GM12878 (cell line): Measurements from ENCODE around the gene PRPF6. TPM values are rescaled to one million over a fixed set of nuclear protein-coding genes. Genes with fewer than 3 reads are reported as not detected.
A peak's percentile ranks its signal among the peaks of the same experiment; 100 is the strongest.

ENCODE experiments used
- ATAC-seq: fragments of 200-7000 bp; cut with Tn5 transposase; 3 replicates; pipeline ENCODE4 v1.9.1; 2020; ENCODE audit warnings: mild to moderate bottlenecking, moderate library complexity
- BruUV-seq: library from RNA; stranded (reverse); fragments of 400-500 nt; replicated peaks from 2 replicates; lab custom pipeline; 2021; lab: Mats Ljungman, UMichigan
- CTCF ChIA-PET: fragments of 300-600 bp; sonication (Branson Sonifier 250); formaldehyde crosslinking; extraction: SDS; loops from one replicate; lab custom pipeline; 2021; ENCODE audit warnings: inconsistent platforms; lab: Yijun Ruan, JAX
- POLR2A ChIA-PET: fragments of 350-600 bp; formaldehyde crosslinking; extraction: SDS; loops from one replicate; lab custom pipeline; 2021; ENCODE audit warnings: inconsistent platforms; lab: Charles Lee
- RAD21 ChIA-PET: fragments of 300-600 bp; sonication (Branson Sonifier 250); formaldehyde crosslinking; loops from one replicate; lab custom pipeline; 2023; ENCODE audit warnings: antibody characterized with exemption; ENCODE audit not compliant: unreplicated experiment; lab: Charles Lee
- SMC1A ChIA-PET: fragments of 300-600 bp; sonication (Branson Sonifier 250); formaldehyde crosslinking; loops from one replicate; lab custom pipeline; 2023; ENCODE audit not compliant: unreplicated experiment, uncharacterized antibody; lab: Charles Lee
- DNase-seq: peaks from one replicate; pipeline ENCODE4 v3.0.0-alpha.2; 2011; ENCODE audit warnings: low read depth, low spot score
- FAIRE-seq: peaks from 3 replicates; lab custom pipeline; 2011; peaks lifted over from hg19 to GRCh38; lab: Jason Lieb, UNC
- H2AFZ ChIP-seq: 2 replicates; pipeline ENCODE4 v1.6.0; 2011; ENCODE audit warnings: low read depth, low read length, control low read depth; ENCODE audit not compliant: control insufficient read depth
- H3K27ac ChIP-seq: 2 replicates; pipeline ENCODE4 v1.5.1; 2011; ENCODE audit warnings: control low read depth; ENCODE audit not compliant: control insufficient read depth, insufficient read depth
- H3K27me3 ChIP-seq, 2 experiments: replicated peaks in 1 of 2; 2 replicates each; pipeline versions ENCODE4 v1.6.0 to v1.6.1; 2011; ENCODE audit warnings: low read length in 1 of 2; ENCODE audit not compliant: control insufficient read depth in 2 of 2, insufficient read depth in 2 of 2
- H3K36me3 ChIP-seq, 2 experiments: 2 replicates each; pipeline ENCODE4 v1.5.1; 2011; ENCODE audit warnings: low read length in 1 of 2; ENCODE audit not compliant: control insufficient read depth in 2 of 2, insufficient read depth in 2 of 2
- H3K4me1 ChIP-seq: 2 replicates; pipeline ENCODE4 v1.6.1; 2011; ENCODE audit warnings: mild to moderate bottlenecking, low read length, moderate library complexity, mixed read lengths; ENCODE audit not compliant: control insufficient read depth, insufficient read depth
- H3K4me2 ChIP-seq: 2 replicates; pipeline ENCODE4 v1.6.0; 2011; ENCODE audit warnings: control low read depth; ENCODE audit not compliant: control insufficient read depth, insufficient read depth
- H3K4me3 ChIP-seq: fragments of 200-600 bp; sonication (generic); 2 replicates; pipeline ENCODE4 v1.5.1; 2016
- H3K79me2 ChIP-seq: 2 replicates; pipeline ENCODE4 v1.6.0; 2011; ENCODE audit warnings: low read length; ENCODE audit not compliant: control insufficient read depth, insufficient read depth
- H3K9ac ChIP-seq: 2 replicates; pipeline ENCODE4 v1.8.0; 2011; ENCODE audit warnings: low read length, control low read depth, mixed read lengths; ENCODE audit not compliant: control insufficient read depth, insufficient read depth
- H3K9me3 ChIP-seq: replicated peaks from 3 replicates; pipeline ENCODE4 v1.5.1; 2011; ENCODE audit warnings: mild to moderate bottlenecking, low read length; ENCODE audit not compliant: control insufficient read depth, insufficient read depth
- H4K20me1 ChIP-seq: 2 replicates; pipeline ENCODE4 v1.6.0; 2011; ENCODE audit not compliant: control insufficient read depth, insufficient read depth
- KLF5 ChIP-seq: fragments of 450-650 bp; IDR thresholded peaks from 2 replicates; pipeline ENCODE4 v1.6.1; 2014; ENCODE audit warnings: mild to moderate bottlenecking; ENCODE audit not compliant: partially characterized antibody
- MEF2B ChIP-seq: fragments of 450-650 bp; IDR thresholded peaks from 2 replicates; pipeline ENCODE4 v1.6.1; 2018; ENCODE audit warnings: mild to moderate bottlenecking, moderate library complexity; ENCODE audit not compliant: partially characterized antibody, poor library complexity, severe bottlenecking
- NFYA ChIP-seq: IDR thresholded peaks from 2 replicates; pipeline ENCODE4 v1.6.1; 2011; ENCODE audit warnings: low read depth, mild to moderate bottlenecking, low read length, improper control_type of control experiment, borderline replicate concordance
- SIN3A ChIP-seq: IDR thresholded peaks from 2 replicates; pipeline ENCODE4 v1.6.1; 2012; ENCODE audit warnings: low read depth, low read length, improper control_type of control experiment
- SREBF1 ChIP-seq: IDR thresholded peaks from 2 replicates; pipeline ENCODE4 v1.6.1; 2012; ENCODE audit warnings: mild to moderate bottlenecking, low read length
- SRF ChIP-seq, 2 experiments: IDR thresholded peaks; 2 replicates each; pipeline ENCODE4 v1.6.1; 2011; ENCODE audit warnings: low read depth in 2 of 2, low read length in 2 of 2, mild to moderate bottlenecking in 1 of 2, moderate library complexity in 1 of 2
- WGBS: methylation state at CpG from one replicate; pipeline ENCODE4 v1.1.6; 2016; ENCODE audit warnings: low lambda C conversion rate; ENCODE audit not compliant: insufficient replicate concordance, insufficient coverage; ENCODE audit errors: missing lambda C conversion rate; 5-methylcytosine and 5-hydroxymethylcytosine counted together
- in situ Hi-C: fragments of 300-500 bp; cut with MboI; formaldehyde crosslinking; loops from 9 replicates; pipeline ENCODE4 v1.14.3; 2018; ENCODE audit warnings: mixed read lengths
- intact Hi-C: fragments of 100-400 bp; cut with micrococcal nuclease; formaldehyde crosslinking; loops from one replicate; pipeline ENCODE4 v1.14.2; 2022; ENCODE audit not compliant: unreplicated experiment
- polyA plus RNA-seq, 11 experiments: library from polyadenylated mRNA; depleted of rRNA in 4 of 11; unstranded in 6 of 11; stranded (reverse) in 5 of 11; fragments of >200 nt; fragmentation: Nextera tagmentation in 4 of 11; fragmentation: Illumina TruSeq in 1 of 11; extraction: Ambion mirVana in 4 of 11; extraction: Trizol in 1 of 11; gene quantifications; 1 replicate in 1 of 11; 2 replicates in 10 of 11; pipeline versions ENCODE4 v1.2.1 to v1.2.3, GENCODE V29; 2011 to 2016; ENCODE audit warnings: inconsistent platforms in 2 of 11, missing spikeins in 2 of 11, low read depth in 1 of 11
- total RNA-seq, 4 experiments: library from RNA; depleted of rRNA in 3 of 4; stranded (reverse); fragments of >200 nt in 3 of 4; fragmentation: Illumina TruSeq in 1 of 4; extraction: Trizol in 1 of 4; gene quantifications; 2 replicates each; pipeline versions ENCODE4 v1.2.1 to v1.2.3, GENCODE V29; 2013 to 2021
- TF ChIP-seq, protein P1 (sequence below), 3 experiments: IDR thresholded peaks in 2 of 3; conservative IDR thresholded peaks in 1 of 3; 2 replicates each; pipeline ENCODE4 v1.5.1; 2011; ENCODE audit warnings: low read depth in 3 of 3, low read length in 3 of 3, mild to moderate bottlenecking in 3 of 3, control low read depth in 2 of 3, moderate library complexity in 2 of 3, inconsistent platforms in 1 of 3, mixed read lengths in 1 of 3; ENCODE audit not compliant: control insufficient read depth in 2 of 3, insufficient read depth in 1 of 3; ENCODE audit errors: extremely low read depth in 1 of 3
- TF ChIP-seq, protein P2 (sequence below): IDR thresholded peaks from 2 replicates; pipeline ENCODE4 v1.6.1; 2012; ENCODE audit warnings: mild to moderate bottlenecking, low read depth, low read length
- TF ChIP-seq, protein P3 (sequence below): IDR thresholded peaks from 2 replicates; pipeline ENCODE4 v1.6.1; 2012; ENCODE audit warnings: low read length, inconsistent platforms
- TF ChIP-seq, protein P4 (sequence below): fragments of 150-350 bp; IDR thresholded peaks from 2 replicates; pipeline ENCODE4 v1.6.1; 2016; ENCODE audit warnings: low read depth, low read length

PRPF6 gene
- total and polyA plus RNA-seq, 10 of the 15 experiments (the other 5 are each of a cell fraction or from before 2014, with no cell fraction given), result 5.0 to 102 (median 71.3) TPM

DNA sequence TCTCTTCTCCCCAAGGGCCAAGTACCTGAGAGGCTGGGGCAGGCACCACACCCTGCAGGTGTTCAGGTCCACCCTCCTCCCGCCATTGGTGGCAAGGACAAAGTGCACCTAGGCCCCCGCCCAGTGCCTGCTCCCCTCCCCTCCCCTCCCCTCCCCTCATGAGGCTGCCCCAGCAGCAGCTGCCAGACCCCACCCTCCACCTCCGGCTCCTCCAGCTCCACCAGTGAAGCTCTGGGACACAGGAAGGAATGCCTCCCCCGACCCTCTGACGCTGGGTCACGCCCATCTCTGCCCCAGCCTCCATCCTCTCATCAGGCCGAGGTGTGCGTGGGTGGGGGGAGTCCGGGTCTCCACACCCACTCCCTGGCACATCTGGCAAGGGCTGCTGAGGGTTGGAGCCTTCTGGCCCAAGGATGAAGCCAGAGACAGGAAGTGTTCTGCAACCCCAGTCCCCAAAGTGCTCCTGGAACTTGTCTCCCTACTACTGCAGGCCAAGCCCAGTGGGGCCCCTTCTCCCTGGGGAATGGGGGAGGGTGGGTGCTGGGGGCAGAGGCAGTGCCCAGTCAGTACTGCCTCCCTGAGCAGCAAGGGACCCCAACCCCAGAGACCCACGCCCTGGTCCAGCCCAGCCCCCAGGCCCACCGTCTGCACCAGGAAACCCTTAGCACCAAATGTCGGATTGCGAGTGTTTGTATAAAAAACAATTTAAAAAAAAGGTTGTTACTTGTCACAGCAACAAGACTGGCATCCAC lies 23.1 kb upstream of the PRPF6 start (continued):
- no peak for TF ChIP-seq NFYA
- no peak for TF ChIP-seq SRF (IDR thresholded peaks at IDR 0.05; ENCODE audit: low read depth in 2 of 2, low read length in 2 of 2)
- peak; percentile 32 for TF ChIP-seq MEF2B
- TF ChIP-seq, protein P1, sequence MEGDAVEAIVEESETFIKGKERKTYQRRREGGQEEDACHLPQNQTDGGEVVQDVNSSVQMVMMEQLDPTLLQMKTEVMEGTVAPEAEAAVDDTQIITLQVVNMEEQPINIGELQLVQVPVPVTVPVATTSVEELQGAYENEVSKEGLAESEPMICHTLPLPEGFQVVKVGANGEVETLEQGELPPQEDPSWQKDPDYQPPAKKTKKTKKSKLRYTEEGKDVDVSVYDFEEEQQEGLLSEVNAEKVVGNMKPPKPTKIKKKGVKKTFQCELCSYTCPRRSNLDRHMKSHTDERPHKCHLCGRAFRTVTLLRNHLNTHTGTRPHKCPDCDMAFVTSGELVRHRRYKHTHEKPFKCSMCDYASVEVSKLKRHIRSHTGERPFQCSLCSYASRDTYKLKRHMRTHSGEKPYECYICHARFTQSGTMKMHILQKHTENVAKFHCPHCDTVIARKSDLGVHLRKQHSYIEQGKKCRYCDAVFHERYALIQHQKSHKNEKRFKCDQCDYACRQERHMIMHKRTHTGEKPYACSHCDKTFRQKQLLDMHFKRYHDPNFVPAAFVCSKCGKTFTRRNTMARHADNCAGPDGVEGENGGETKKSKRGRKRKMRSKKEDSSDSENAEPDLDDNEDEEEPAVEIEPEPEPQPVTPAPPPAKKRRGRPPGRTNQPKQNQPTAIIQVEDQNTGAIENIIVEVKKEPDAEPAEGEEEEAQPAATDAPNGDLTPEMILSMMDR (IDR thresholded peaks at IDR 0.05 in 2 of 3, conservative IDR thresholded peaks at IDR 0.05 in 1 of 3; ENCODE audit: control insufficient read depth in 2 of 3, extremely low read depth in 1 of 3, insufficient read depth in 1 of 3, low read depth in 3 of 3, low read length in 3 of 3), result no peak
- TF ChIP-seq, all 136 proteins: peak for 4

DNA sequence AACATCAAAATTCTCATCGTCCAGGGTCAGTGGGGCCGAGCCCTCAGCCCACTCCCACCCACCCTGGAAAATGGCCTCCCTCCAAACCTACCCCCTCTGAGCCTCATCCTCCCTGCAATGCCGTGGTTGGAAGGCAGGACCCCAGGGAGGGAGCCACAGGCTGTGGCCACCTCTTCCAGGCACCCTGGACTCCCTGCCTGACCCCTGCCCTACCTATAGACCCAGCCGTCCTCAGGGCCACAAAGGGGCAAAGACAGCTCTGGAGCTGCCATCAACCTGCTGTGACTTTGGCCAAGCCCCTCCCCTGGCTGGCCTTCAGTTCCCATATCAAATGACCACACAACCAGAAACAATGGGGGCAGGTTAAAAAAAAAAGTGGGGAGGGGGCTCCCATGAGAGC lies 22.5 kb upstream of the PRPF6 start:
- Histone ChIP-seq H3K4me3 (no peak overlapping the region), H3K9me3 (no peaks in the 10 kb centered on the region), H3K27me3 (no peaks in the 10 kb centered on the region), H3K9ac (no peak overlapping the region), H3K4me1 (peaks cover 7% of the 10 kb centered on the region), H2AFZ (no peak overlapping the region), H3K27ac (no peak overlapping the region), H3K4me2 (no peak overlapping the region), H4K20me1 (no peaks in the 10 kb centered on the region), H3K79me2 (peaks cover 24% of the 10 kb centered on the region), H3K36me3 (peaks cover 0 to 4% of the 10 kb centered on the region in 2 experiments; a peak in 2 of 4 replicates)
- ChIA-PET SMC1A (no interaction called here), CTCF (interaction anchor here (1.2 kb wide), 1 partner anchor 16 kb away, joined by 3 read pairs; no protein-coding TSS in a partner anchor), POLR2A (no interaction called here), RAD21 (no interaction called here)
- 60% methylated on average over 4 of the region's 4 CpGs for whole genome bisulfite sequencing
- no peak for DNase-seq
- ATAC-seq, result no peak
- intact Hi-C loops (loop anchor here (5.0 kb wide), 1 partner anchor 99 kb away; no protein-coding TSS in a partner anchor), in situ Hi-C loops (no loop called here)
- FAIRE-seq, result no peak
- BruUV-seq, result no TSS peak
- TF ChIP-seq SIN3A, result no peak
- TF ChIP-seq KLF5, result no peak
- TF ChIP-seq, protein P2, sequence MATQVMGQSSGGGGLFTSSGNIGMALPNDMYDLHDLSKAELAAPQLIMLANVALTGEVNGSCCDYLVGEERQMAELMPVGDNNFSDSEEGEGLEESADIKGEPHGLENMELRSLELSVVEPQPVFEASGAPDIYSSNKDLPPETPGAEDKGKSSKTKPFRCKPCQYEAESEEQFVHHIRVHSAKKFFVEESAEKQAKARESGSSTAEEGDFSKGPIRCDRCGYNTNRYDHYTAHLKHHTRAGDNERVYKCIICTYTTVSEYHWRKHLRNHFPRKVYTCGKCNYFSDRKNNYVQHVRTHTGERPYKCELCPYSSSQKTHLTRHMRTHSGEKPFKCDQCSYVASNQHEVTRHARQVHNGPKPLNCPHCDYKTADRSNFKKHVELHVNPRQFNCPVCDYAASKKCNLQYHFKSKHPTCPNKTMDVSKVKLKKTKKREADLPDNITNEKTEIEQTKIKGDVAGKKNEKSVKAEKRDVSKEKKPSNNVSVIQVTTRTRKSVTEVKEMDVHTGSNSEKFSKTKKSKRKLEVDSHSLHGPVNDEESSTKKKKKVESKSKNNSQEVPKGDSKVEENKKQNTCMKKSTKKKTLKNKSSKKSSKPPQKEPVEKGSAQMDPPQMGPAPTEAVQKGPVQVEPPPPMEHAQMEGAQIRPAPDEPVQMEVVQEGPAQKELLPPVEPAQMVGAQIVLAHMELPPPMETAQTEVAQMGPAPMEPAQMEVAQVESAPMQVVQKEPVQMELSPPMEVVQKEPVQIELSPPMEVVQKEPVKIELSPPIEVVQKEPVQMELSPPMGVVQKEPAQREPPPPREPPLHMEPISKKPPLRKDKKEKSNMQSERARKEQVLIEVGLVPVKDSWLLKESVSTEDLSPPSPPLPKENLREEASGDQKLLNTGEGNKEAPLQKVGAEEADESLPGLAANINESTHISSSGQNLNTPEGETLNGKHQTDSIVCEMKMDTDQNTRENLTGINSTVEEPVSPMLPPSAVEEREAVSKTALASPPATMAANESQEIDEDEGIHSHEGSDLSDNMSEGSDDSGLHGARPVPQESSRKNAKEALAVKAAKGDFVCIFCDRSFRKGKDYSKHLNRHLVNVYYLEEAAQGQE, result no peak
- TF ChIP-seq, protein P3, sequence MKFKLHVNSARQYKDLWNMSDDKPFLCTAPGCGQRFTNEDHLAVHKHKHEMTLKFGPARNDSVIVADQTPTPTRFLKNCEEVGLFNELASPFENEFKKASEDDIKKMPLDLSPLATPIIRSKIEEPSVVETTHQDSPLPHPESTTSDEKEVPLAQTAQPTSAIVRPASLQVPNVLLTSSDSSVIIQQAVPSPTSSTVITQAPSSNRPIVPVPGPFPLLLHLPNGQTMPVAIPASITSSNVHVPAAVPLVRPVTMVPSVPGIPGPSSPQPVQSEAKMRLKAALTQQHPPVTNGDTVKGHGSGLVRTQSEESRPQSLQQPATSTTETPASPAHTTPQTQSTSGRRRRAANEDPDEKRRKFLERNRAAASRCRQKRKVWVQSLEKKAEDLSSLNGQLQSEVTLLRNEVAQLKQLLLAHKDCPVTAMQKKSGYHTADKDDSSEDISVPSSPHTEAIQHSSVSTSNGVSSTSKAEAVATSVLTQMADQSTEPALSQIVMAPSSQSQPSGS, result no peak
- TF ChIP-seq SREBF1, result no peak
- TF ChIP-seq, protein P4, sequence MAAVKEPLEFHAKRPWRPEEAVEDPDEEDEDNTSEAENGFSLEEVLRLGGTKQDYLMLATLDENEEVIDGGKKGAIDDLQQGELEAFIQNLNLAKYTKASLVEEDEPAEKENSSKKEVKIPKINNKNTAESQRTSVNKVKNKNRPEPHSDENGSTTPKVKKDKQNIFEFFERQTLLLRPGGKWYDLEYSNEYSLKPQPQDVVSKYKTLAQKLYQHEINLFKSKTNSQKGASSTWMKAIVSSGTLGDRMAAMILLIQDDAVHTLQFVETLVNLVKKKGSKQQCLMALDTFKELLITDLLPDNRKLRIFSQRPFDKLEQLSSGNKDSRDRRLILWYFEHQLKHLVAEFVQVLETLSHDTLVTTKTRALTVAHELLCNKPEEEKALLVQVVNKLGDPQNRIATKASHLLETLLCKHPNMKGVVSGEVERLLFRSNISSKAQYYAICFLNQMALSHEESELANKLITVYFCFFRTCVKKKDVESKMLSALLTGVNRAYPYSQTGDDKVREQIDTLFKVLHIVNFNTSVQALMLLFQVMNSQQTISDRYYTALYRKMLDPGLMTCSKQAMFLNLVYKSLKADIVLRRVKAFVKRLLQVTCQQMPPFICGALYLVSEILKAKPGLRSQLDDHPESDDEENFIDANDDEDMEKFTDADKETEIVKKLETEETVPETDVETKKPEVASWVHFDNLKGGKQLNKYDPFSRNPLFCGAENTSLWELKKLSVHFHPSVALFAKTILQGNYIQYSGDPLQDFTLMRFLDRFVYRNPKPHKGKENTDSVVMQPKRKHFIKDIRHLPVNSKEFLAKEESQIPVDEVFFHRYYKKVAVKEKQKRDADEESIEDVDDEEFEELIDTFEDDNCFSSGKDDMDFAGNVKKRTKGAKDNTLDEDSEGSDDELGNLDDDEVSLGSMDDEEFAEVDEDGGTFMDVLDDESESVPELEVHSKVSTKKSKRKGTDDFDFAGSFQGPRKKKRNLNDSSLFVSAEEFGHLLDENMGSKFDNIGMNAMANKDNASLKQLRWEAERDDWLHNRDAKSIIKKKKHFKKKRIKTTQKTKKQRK, result no peak
